ENCODE measurements around the gene FAM167B. TPM values are rescaled to one million over a fixed set of nuclear protein-coding genes. Genes with fewer than 3 reads are reported as not detected.
"Not testable (repeated sequence)": the region's sequence is repeated elsewhere in the genome, so short reads cannot be mapped to it uniquely, and the experiment has no call there.

Gene FAM167B
- total and polyA plus RNA-seq, 5 donors from 2014 or later: 0.44 TPM; not detected in 4

- H3K4me1 ChIP-seq (ENCODE audit: control insufficient read depth, insufficient read depth, low read length, poor library complexity, severe bottlenecking); H3K27me3 Mint-ChIP-seq; H3K27ac ChIP-seq (ENCODE audit: insufficient read depth, low read length, poor library complexity, severe bottlenecking); H3K27ac Mint-ChIP-seq; H3K9me3 ChIP-seq (ENCODE audit: control insufficient read depth in 2 of 2, low read length in 2 of 2); H3K9me3 Mint-ChIP-seq; ATAC-seq (ENCODE audit: low read depth in 2 of 2); H3K4me3 ChIP-seq (ENCODE audit: low read depth, low read length); H3K27me3 ChIP-seq (ENCODE audit: control insufficient read depth, insufficient read depth, low read length); H3K4me1 Mint-ChIP-seq; DNase-seq; H3K4me3 Mint-ChIP-seq: not testable (repeated sequence)
- peaks cover 67% of the 10 kb centered on the region for H3K36me3 ChIP-seq (ENCODE audit: control insufficient read depth, insufficient read depth, low read length)
- H3K36me3 Mint-ChIP-seq: peaks cover 18% of the 10 kb centered on the region
Observed at GRCh38 chr1:32284777-32285176, 37.8 kb downstream of the FAM167B start.

GRCh38 chr1:32285658-32286057, 38.6 kb downstream of the FAM167B start:
- ATAC-seq (ENCODE audit: low read depth in 2 of 2): no peak
- H3K36me3 ChIP-seq (ENCODE audit: control insufficient read depth, insufficient read depth, low read length): peaks cover 59% of the 10 kb centered on the region

GRCh38 chr1:32286763-32287162, 39.7 kb downstream of the FAM167B start:
- Mint-ChIP-seq H3K27me3 (no peaks in the 10 kb centered on the region), H3K4me1 (peaks cover 2 to 20% (median 10%) of the 10 kb centered on the region in 4 donors), H3K36me3 (peaks cover 13% of the 10 kb centered on the region), H3K4me3 (no peak overlapping the region), H3K9me3 (no peaks in the 10 kb centered on the region), H3K27ac (no peak overlapping the region)
- no peaks in the 10 kb centered on the region for H3K27me3 ChIP-seq (ENCODE audit: control insufficient read depth, insufficient read depth, low read length)
- peaks cover 16% of the 10 kb centered on the region for H3K4me1 ChIP-seq (ENCODE audit: control insufficient read depth, insufficient read depth, low read length, poor library complexity, severe bottlenecking)
- H3K4me3 ChIP-seq (ENCODE audit: low read depth, low read length): no peak overlapping the region
- ATAC-seq (ENCODE audit: low read depth in 2 of 2) (no peak), DNase-seq (no peak)
- H3K36me3 ChIP-seq (ENCODE audit: control insufficient read depth, insufficient read depth, low read length): peaks cover 48% of the 10 kb centered on the region
- H3K9me3 ChIP-seq (ENCODE audit: control insufficient read depth in 2 of 2, low read length in 2 of 2): no peaks in the 10 kb centered on the region
- H3K27ac ChIP-seq (ENCODE audit: insufficient read depth, low read length, poor library complexity, severe bottlenecking): no peak overlapping the region

More at GRCh38 chr1:32285658-32286057, 38.6 kb downstream of the FAM167B start:
- Mint-ChIP-seq H3K27ac (peak overlapping the region in 1 of 3 donors; percentile 60), H3K27me3 (no peaks in the 10 kb centered on the region), H3K4me3 (no peak overlapping the region), H3K9me3 (no peaks in the 10 kb centered on the region), H3K36me3 (peaks cover 13% of the 10 kb centered on the region), H3K4me1 (peaks cover 0 to 10% (median 5%) of the 10 kb centered on the region in 4 donors)
- peaks cover 6% of the 10 kb centered on the region for H3K4me1 ChIP-seq (ENCODE audit: control insufficient read depth, insufficient read depth, low read length, poor library complexity, severe bottlenecking)
- H3K9me3 ChIP-seq (ENCODE audit: control insufficient read depth in 2 of 2, low read length in 2 of 2): no peaks in the 10 kb centered on the region
- DNase-seq: no peak
- H3K27me3 ChIP-seq (ENCODE audit: control insufficient read depth, insufficient read depth, low read length): no peaks in the 10 kb centered on the region
- no peak overlapping the region for H3K4me3 ChIP-seq (ENCODE audit: low read depth, low read length)
- H3K27ac ChIP-seq (ENCODE audit: insufficient read depth, low read length, poor library complexity, severe bottlenecking): no peak overlapping the region

DNA sequence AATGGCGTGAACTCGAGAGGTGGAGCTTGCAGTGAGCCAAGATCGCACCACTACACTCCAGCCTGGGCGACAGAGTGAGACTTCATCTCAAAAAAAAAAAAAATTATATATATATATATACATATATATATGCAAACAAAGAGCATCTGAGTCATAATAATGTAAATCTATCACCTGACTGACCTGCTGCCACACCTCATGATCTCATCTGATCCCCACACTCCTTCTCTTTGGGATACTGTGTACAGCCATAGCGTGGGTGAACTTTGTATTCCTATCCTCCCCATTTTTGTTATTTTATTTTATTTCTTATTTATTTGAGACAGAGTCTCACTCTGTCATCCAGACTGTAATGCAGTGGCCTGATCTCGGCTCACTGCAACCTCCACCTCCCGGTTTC, 42.2 kb downstream of the FAM167B start:
- peaks cover 38% of the 10 kb centered on the region for H3K4me1 ChIP-seq (ENCODE audit: control insufficient read depth, insufficient read depth, low read length, poor library complexity, severe bottlenecking)
- Mint-ChIP-seq H3K4me1 (peaks cover 5 to 42% (median 18%) of the 10 kb centered on the region in 4 donors), H3K9me3 (peaks cover 0 to 2% (median 0%) of the 10 kb centered on the region in 7 donors), H3K27me3 (no peaks in the 10 kb centered on the region), H3K27ac (peak overlapping the region in 1 of 3 donors; percentile 56), H3K4me3 (peak overlapping the region in 1 of 4 donors; percentile 78), H3K36me3 (peaks cover 17% of the 10 kb centered on the region)
- no peak overlapping the region for H3K27ac ChIP-seq (ENCODE audit: insufficient read depth, low read length, poor library complexity, severe bottlenecking)
- peaks cover 26% of the 10 kb centered on the region for H3K36me3 ChIP-seq (ENCODE audit: control insufficient read depth, insufficient read depth, low read length)
- H3K4me3 ChIP-seq (ENCODE audit: low read depth, low read length): no peak overlapping the region
- DNase-seq (no peak), ATAC-seq (ENCODE audit: low read depth in 2 of 2) (no peak)
- no peaks in the 10 kb centered on the region for H3K9me3 ChIP-seq (ENCODE audit: control insufficient read depth in 2 of 2, low read length in 2 of 2)
- no peaks in the 10 kb centered on the region for H3K27me3 ChIP-seq (ENCODE audit: control insufficient read depth, insufficient read depth, low read length)

DNA sequence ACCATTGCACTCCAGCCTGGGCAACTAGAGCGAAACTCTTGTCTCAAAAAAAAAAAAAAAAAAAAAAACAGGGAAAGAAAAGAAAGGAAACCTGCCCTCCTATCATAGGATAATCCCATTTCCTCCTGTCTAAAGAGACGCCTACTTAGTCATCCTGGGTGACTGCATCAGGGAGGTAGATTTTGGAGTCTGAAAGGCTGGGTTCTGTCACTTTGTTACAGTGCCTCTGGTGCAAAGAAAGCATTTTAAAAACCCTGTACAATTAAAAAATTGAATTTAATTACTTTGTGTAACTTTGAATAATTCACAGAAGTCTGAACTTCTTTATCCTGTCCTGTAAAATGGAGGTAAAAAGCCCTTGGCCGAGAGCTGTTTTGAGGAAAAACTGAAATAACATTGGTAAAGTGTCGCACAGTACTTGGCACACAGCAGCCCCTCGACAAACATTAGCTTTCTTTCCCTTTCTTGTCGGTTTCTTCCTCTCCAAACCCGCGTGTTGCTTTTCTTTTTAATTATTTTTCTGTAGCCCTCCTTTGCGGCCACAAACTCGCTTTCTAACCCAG, 44.2 kb downstream of the FAM167B start:
- Histone ChIP-seq H3K4me3 (ENCODE audit: low read depth, low read length) (peak overlapping the region; percentile 95), H3K4me1 (ENCODE audit: control insufficient read depth, insufficient read depth, low read length, poor library complexity, severe bottlenecking) (peaks cover 56% of the 10 kb centered on the region), H3K36me3 (ENCODE audit: control insufficient read depth, insufficient read depth, low read length) (peaks cover 15% of the 10 kb centered on the region), H3K27ac (ENCODE audit: insufficient read depth, low read length, poor library complexity, severe bottlenecking) (peak overlapping the region; percentile 85), H3K27me3 (ENCODE audit: control insufficient read depth, insufficient read depth, low read length) (no peaks in the 10 kb centered on the region), H3K9me3 (ENCODE audit: control insufficient read depth in 2 of 2, low read length in 2 of 2) (no peaks in the 10 kb centered on the region)
- Mint-ChIP-seq H3K4me1 (peaks cover 12 to 62% (median 31%) of the 10 kb centered on the region in 4 donors), H3K27ac (peak overlapping the region; percentile 95 to 100 (median 99)), H3K27me3 (no peaks in the 10 kb centered on the region), H3K4me3 (peak overlapping the region; percentile 94 to 100 (median 99)), H3K9me3 (peaks cover 0 to 2% (median 0%) of the 10 kb centered on the region in 7 donors), H3K36me3 (peaks cover 13% of the 10 kb centered on the region)
- ATAC-seq (ENCODE audit: low read depth in 2 of 2) (no peak), DNase-seq (no peak)

DNA sequence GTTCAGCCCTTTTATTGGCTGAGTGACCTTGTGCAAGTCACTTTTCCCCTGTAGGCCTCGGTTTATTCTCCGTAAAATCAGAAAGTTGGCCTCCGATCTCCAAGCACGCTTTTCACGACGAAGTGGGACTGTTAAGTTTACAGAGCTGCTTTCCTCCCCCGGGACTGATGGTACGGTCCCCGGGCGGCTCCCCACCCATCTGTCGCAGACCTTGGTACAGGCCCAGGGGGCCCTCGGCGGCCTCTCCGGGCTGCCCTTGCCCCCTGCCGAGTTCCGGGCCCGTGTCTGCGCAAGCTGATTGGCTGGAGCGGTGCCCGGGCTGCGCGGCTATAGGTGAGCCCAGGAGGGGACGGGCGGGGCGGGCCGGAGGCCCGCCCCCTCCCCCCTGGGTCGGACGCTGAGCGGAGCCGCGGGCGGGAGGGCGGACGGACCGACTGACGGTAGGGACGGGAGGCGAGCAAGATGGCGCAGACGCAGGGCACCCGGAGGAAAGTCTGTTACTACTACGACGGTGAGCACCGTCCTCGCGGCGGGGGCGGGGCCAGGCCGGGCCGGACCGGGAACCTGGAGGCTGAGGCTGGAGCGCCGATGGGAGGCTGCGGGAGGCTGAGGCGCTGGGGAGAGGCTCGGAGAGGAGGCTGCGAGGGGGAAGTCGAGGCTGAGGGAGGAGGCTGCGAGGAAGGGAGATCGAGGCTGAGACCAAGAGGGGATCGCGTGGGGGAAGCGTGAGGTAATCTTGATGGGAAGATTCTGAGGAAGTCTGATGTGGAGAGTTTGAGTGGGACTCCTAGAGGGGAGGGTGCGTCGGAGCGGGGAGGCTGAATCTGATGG, 44.9 kb downstream of the FAM167B start, which contains the start of gene HDAC1:
HDAC1 (plus strand) TSS at position 376 of the 831 bp plus-strand sequence; CDS start at position 463, 87 bp downstream.
- Mint-ChIP-seq H3K36me3 (peaks cover 15% of the 10 kb centered on the region), H3K4me3 (peak within 1 kb of the TSS; percentile 94 to 100 (median 99)), H3K27me3 (no peaks in the 10 kb centered on the region), H3K9me3 (peaks cover 0 to 2% (median 0%) of the 10 kb centered on the region in 7 donors), H3K27ac (peak within 1 kb of the TSS; percentile 95 to 100 (median 99)), H3K4me1 (peaks cover 12 to 69% (median 37%) of the 10 kb centered on the region in 4 donors)
- peaks cover 14% of the 10 kb centered on the region for H3K36me3 ChIP-seq (ENCODE audit: control insufficient read depth, insufficient read depth, low read length)
- peak; percentile 99 for ATAC-seq (ENCODE audit: low read depth in 2 of 2)
- H3K9me3 ChIP-seq (ENCODE audit: control insufficient read depth in 2 of 2, low read length in 2 of 2): no peaks in the 10 kb centered on the region
- peak within 1 kb of the TSS; percentile 85 for H3K27ac ChIP-seq (ENCODE audit: insufficient read depth, low read length, poor library complexity, severe bottlenecking)
- H3K27me3 ChIP-seq (ENCODE audit: control insufficient read depth, insufficient read depth, low read length): no peaks in the 10 kb centered on the region
- H3K4me3 ChIP-seq (ENCODE audit: low read depth, low read length): peak within 1 kb of the TSS; percentile 95
- DNase-seq: peak; percentile 96 to 98 (median 96)
- peaks cover 59% of the 10 kb centered on the region for H3K4me1 ChIP-seq (ENCODE audit: control insufficient read depth, insufficient read depth, low read length, poor library complexity, severe bottlenecking)

DNA sequence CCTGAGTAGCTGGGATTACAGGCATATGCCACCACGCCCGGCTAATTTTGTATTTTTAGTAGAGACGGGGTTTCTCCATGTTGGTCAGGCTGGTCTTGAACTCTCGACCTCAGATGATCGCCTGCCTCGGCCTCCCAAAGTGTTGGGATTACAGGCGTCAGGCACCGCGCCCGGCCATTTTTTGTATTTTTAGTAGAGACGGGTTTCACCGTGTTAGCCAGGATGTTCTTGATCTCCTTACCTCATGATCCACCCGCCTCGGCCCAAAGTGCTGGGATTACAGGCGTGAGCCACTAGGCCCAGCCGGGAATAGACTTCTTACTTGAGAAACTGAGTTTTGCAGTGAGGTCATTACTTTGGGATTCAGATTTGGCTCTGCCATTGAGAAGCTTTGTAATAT, 51.2 kb downstream of the FAM167B start:
- H3K27me3 Mint-ChIP-seq; H3K9me3 Mint-ChIP-seq; H3K4me3 ChIP-seq (ENCODE audit: low read depth, low read length); ATAC-seq (ENCODE audit: low read depth in 2 of 2); H3K27ac ChIP-seq (ENCODE audit: insufficient read depth, low read length, poor library complexity, severe bottlenecking); H3K27me3 ChIP-seq (ENCODE audit: control insufficient read depth, insufficient read depth, low read length); H3K27ac Mint-ChIP-seq; H3K9me3 ChIP-seq (ENCODE audit: control insufficient read depth in 2 of 2, low read length in 2 of 2); DNase-seq: not testable (repeated sequence)
- peak overlapping the region in 1 of 4 donors; percentile 7 for H3K4me3 Mint-ChIP-seq
- H3K36me3 ChIP-seq (ENCODE audit: control insufficient read depth, insufficient read depth, low read length): peaks cover 38% of the 10 kb centered on the region
- H3K4me1 ChIP-seq (ENCODE audit: control insufficient read depth, insufficient read depth, low read length, poor library complexity, severe bottlenecking): peaks cover 31% of the 10 kb centered on the region
- H3K36me3 Mint-ChIP-seq: peaks cover 28% of the 10 kb centered on the region
- peaks cover 17 to 79% (median 51%) of the 10 kb centered on the region in 4 donors for H3K4me1 Mint-ChIP-seq
